ACC112 (cell line): ENCODE results near the gene TBCK.

Experiments used
- H2AFZ ChIP-seq: fragments of 200-600 bp; sonication (generic); one replicate; pipeline ENCODE4 v1.6.0; 2017; ENCODE audit warnings: antibody characterized with exemption, low read length; ENCODE audit not compliant: unreplicated experiment
- H3K27ac ChIP-seq: fragments of 200-600 bp; sonication (generic); 2 replicates; pipeline ENCODE4 v1.5.1; 2014; ENCODE audit warnings: low read depth, mild to moderate bottlenecking, antibody characterized with exemption, low read length, moderate library complexity
- H3K27me3 ChIP-seq: fragments of 200-600 bp; sonication (generic); 2 replicates; pipeline ENCODE4 v1.6.1; 2014; ENCODE audit warnings: mild to moderate bottlenecking, antibody characterized with exemption, low read length, moderate library complexity, mixed read lengths; ENCODE audit not compliant: insufficient read depth
- H3K36me3 ChIP-seq: fragments of 200-600 bp; sonication (generic); 2 replicates; pipeline ENCODE4 v1.6.1; 2016; ENCODE audit warnings: mild to moderate bottlenecking, antibody characterized with exemption, low read length, moderate library complexity, mixed read lengths; ENCODE audit not compliant: insufficient read depth
- H3K4me1 ChIP-seq: fragments of 200-600 bp; sonication (generic); one replicate; pipeline ENCODE4 v1.6.1; 2016; ENCODE audit warnings: low read length, mixed read lengths; ENCODE audit not compliant: insufficient read depth, unreplicated experiment, control insufficient read depth
- H3K4me3 ChIP-seq: fragments of 200-600 bp; sonication (generic); 2 replicates; pipeline ENCODE4 v1.5.1; 2014; ENCODE audit warnings: mild to moderate bottlenecking, low read depth, low read length
- H3K79me2 ChIP-seq: fragments of 200-600 bp; sonication (generic); one replicate; pipeline ENCODE4 v1.6.0; 2016; ENCODE audit warnings: low read length; ENCODE audit not compliant: control insufficient read depth, unreplicated experiment, insufficient read depth

TBCK gene

GRCh38 chr4:106049490-106049889 lies 266.5 kb downstream of the TBCK start:
- no peaks in the 10 kb centered on the region for H3K79me2 ChIP-seq
- peaks cover 6% of the 10 kb centered on the region; the same call in 1 of the 2 replicates for H3K36me3 ChIP-seq
- H3K4me3 ChIP-seq: no peak overlapping the region
- H2AFZ ChIP-seq: no peak overlapping the region
- H3K27ac ChIP-seq: no peak overlapping the region
- no peaks in the 10 kb centered on the region for H3K27me3 ChIP-seq
- no peaks in the 10 kb centered on the region for H3K4me1 ChIP-seq

GRCh38 chr4:106048250-106048971 lies 267.6 kb downstream of the TBCK start:
- Histone ChIP-seq H2AFZ (no peak overlapping the region), H3K27me3 (no peaks in the 10 kb centered on the region), H3K4me3 (no peak overlapping the region), H3K79me2 (no peaks in the 10 kb centered on the region), H3K4me1 (no peaks in the 10 kb centered on the region), H3K36me3 (peaks cover 6% of the 10 kb centered on the region; the same call in 1 of the 2 replicates), H3K27ac (no peak overlapping the region)

DNA sequence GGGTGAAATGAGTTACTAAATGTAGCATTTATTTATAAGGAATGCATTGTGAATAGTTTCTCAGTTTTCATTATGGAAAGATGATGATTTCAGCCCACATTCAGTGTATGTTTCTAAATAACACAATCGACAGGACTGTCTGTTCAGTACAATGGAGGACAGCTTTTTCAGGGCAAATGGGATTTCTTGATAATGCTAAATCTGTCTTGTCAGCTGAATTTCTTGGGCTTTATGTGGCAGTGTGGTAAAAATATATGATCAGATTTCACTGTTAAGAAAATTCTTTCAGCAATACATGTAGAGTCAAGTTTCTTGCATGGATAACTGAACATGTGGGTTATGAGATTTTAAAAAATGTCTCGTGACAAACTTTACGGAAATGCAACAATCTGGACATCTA lies 269.9 kb downstream of the TBCK start:
- Histone ChIP-seq H3K36me3 (peaks cover 6% of the 10 kb centered on the region; the same call in 1 of the 2 replicates), H3K27me3 (no peaks in the 10 kb centered on the region), H3K4me3 (no peak overlapping the region), H3K4me1 (no peaks in the 10 kb centered on the region), H3K79me2 (no peaks in the 10 kb centered on the region), H3K27ac (no peak overlapping the region), H2AFZ (no peak overlapping the region)

- no peaks in the 10 kb centered on the region for H3K79me2 ChIP-seq
- H3K36me3 ChIP-seq: peaks cover 6% of the 10 kb centered on the region; the same call in 1 of the 2 replicates
- H3K27me3 ChIP-seq: no peaks in the 10 kb centered on the region
- no peaks in the 10 kb centered on the region for H3K4me1 ChIP-seq
- no peak overlapping the region for H3K4me3 ChIP-seq
- no peak overlapping the region for H3K27ac ChIP-seq
- H2AFZ ChIP-seq: no peak overlapping the region
Observed at GRCh38 chr4:106041294-106042002, 274.6 kb downstream of the TBCK start.

- no peaks in the 10 kb centered on the region for H3K27me3 ChIP-seq
- H2AFZ ChIP-seq: no peak overlapping the region
- H3K27ac ChIP-seq: no peak overlapping the region
- no peaks in the 10 kb centered on the region for H3K79me2 ChIP-seq
- H3K36me3 ChIP-seq: no peaks in the 10 kb centered on the region
- no peaks in the 10 kb centered on the region for H3K4me1 ChIP-seq
- no peak overlapping the region for H3K4me3 ChIP-seq
Observed at GRCh38 chr4:106039796-106040195, 276.2 kb downstream of the TBCK start.

- Histone ChIP-seq H3K4me3 (no peak overlapping the region), H3K36me3 (no peaks in the 10 kb centered on the region), H3K27ac (no peak overlapping the region), H3K4me1 (peaks cover 5% of the 10 kb centered on the region), H3K79me2 (no peaks in the 10 kb centered on the region), H3K27me3 (no peaks in the 10 kb centered on the region), H2AFZ (no peak overlapping the region)
Observed at GRCh38 chr4:106038908-106039307, 277.1 kb downstream of the TBCK start.

GRCh38 chr4:106038012-106038411 lies 278.0 kb downstream of the TBCK start:
- H2AFZ ChIP-seq: no peak overlapping the region
- no peaks in the 10 kb centered on the region for H3K27me3 ChIP-seq
- no peaks in the 10 kb centered on the region for H3K79me2 ChIP-seq
- no peaks in the 10 kb centered on the region for H3K36me3 ChIP-seq
- no peak overlapping the region for H3K27ac ChIP-seq
- H3K4me1 ChIP-seq: peaks cover 9% of the 10 kb centered on the region
- H3K4me3 ChIP-seq: no peak overlapping the region

DNA sequence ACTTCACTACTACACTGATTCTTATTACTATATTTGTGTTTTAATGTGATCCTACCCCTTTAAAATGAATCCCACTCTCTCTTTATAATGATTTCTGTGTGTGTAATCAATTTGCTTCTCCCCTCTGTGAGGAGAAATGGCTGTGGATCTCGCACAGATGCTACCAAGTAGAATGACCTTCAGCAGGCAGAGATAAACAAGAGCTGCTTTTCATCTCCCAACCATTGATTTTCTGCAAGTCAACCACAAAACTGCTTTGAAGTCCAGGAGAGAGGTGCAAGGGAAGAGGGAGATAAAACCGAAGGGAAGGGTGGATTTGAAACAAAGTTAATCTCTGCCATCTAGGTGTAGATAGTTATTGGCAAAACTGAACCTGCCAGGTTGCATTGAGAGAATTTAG lies 279.2 kb downstream of the TBCK start:
- H2AFZ ChIP-seq: no peak overlapping the region
- H3K27ac ChIP-seq: no peak overlapping the region
- no peak overlapping the region for H3K4me3 ChIP-seq
- H3K36me3 ChIP-seq: no peaks in the 10 kb centered on the region
- no peaks in the 10 kb centered on the region for H3K79me2 ChIP-seq
- peaks cover 15% of the 10 kb centered on the region for H3K4me1 ChIP-seq
- no peaks in the 10 kb centered on the region for H3K27me3 ChIP-seq

- H3K36me3 ChIP-seq: no peaks in the 10 kb centered on the region
- no peak overlapping the region for H3K4me3 ChIP-seq
- peaks cover 15% of the 10 kb centered on the region for H3K4me1 ChIP-seq
- no peaks in the 10 kb centered on the region for H3K79me2 ChIP-seq
- H3K27me3 ChIP-seq: no peaks in the 10 kb centered on the region
- H2AFZ ChIP-seq: no peak overlapping the region
- H3K27ac ChIP-seq: no peak overlapping the region
Observed at GRCh38 chr4:106036334-106036733, 279.7 kb downstream of the TBCK start.

DNA sequence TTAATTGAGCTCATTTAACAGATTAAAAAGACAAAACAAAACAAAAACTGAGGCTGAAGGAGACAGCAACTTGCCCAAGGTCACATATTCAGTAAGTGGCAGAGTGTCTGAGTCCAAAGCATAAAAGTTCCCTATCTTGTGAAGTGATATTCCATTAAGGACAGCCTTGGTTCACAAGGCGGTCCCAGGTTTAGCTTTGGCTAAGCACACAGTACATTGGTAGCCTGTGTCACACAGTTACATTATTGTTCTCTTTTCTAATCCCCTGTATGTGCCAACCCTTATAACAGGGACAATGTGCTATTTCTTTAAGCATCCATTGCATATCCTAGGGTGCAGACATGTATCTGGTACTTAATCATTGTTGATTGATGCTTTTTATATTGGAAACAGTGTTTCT lies 280.8 kb downstream of the TBCK start:
- H3K4me3 ChIP-seq: no peak overlapping the region
- peaks cover 15% of the 10 kb centered on the region for H3K4me1 ChIP-seq
- H3K36me3 ChIP-seq: no peaks in the 10 kb centered on the region
- H3K27me3 ChIP-seq: peaks cover 8% of the 10 kb centered on the region; the same call in 1 of the 2 replicates
- H3K79me2 ChIP-seq: no peaks in the 10 kb centered on the region
- H2AFZ ChIP-seq: no peak overlapping the region
- no peak overlapping the region for H3K27ac ChIP-seq

DNA sequence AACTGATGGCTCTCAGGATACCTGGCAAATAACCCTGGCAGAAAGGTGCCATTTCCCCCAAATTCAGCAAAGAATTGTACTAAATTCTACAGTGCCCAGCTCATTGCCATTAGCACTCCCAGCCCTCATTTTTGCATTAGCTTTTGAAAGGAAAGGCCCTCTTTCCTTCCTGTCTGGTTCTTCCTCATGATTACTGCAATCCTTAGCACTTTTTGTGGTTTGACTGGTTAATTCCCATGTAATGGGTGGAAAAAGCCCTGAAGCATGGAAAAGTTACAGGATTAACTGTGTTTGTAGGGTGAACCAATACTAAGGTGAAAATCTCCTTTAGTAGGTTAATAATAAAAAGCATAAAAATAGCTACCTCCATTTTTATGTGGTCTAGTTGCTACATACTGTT lies 281.3 kb downstream of the TBCK start:
- no peak overlapping the region for H2AFZ ChIP-seq

More for the DNA sequence above, 281.3 kb downstream of the TBCK start:
- H3K36me3 ChIP-seq: no peaks in the 10 kb centered on the region
- H3K79me2 ChIP-seq: no peaks in the 10 kb centered on the region
- no peak overlapping the region for H3K27ac ChIP-seq
- H3K4me1 ChIP-seq: peaks cover 15% of the 10 kb centered on the region
- no peak overlapping the region for H3K4me3 ChIP-seq
- peaks cover 12% of the 10 kb centered on the region; the same call in 1 of the 2 replicates for H3K27me3 ChIP-seq
